Epithelial cell of proximal tubule (primary cell): ENCODE results near the gene ESR1. TPM values are rescaled to one million over a fixed set of nuclear protein-coding genes. Genes with fewer than 3 reads are reported as not detected.

ENCODE experiments used
- DNase-seq: peaks from one replicate; pipeline ENCODE4 v3.0.0-alpha.2; 2011; ENCODE audit warnings: low read depth
- H3K4me3 ChIP-seq: 2 replicates; pipeline ENCODE4 v1.5.1; 2011; ENCODE audit warnings: low read depth, mild to moderate bottlenecking, low read length
- total RNA-seq: library from RNA; depleted of rRNA; stranded (reverse); fragments of >200 nt; gene quantifications from 2 replicates; pipeline ENCODE4 v1.2.3, GENCODE V29; 2015
- TF ChIP-seq, protein P1 (sequence below): conservative IDR thresholded peaks from 2 replicates; pipeline ENCODE4 v1.5.1; 2012; ENCODE audit warnings: low read depth, mild to moderate bottlenecking, low read length

The ESR1 gene
- total RNA-seq, 1 donor from 2014 or later, result not detected

DNA sequence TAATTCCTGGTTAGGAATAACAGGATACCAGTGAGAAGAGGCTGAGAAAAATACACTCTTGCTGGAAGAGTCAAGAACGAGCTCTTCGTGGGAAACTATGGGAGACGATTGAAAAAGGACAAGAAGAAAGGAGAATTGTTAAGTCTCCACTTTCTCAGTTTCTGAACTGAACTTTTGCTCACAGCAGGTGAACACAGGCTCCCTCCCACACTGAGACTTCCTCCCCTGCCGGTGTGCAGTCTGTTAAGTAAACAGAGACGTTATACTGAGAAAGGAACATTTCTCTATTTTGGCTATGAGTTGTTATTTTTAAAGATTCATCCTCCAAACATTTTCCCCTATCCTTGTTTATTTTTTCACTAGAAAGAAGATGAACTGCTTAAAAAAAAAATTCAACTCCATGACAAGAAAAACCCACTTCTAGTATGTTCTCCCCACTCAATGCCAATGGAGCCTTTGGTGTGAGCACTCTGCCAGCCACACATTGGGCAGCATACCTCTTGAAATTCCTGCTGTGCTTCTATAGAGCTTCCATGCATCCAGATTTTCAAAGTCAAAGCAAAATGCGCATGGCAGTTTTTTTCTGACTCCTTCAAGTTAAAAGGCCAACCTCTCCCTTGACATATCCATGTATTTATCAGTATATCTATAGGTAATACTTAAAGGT, 250.5 kb downstream of the ESR1 start:
- TF ChIP-seq, protein P1, sequence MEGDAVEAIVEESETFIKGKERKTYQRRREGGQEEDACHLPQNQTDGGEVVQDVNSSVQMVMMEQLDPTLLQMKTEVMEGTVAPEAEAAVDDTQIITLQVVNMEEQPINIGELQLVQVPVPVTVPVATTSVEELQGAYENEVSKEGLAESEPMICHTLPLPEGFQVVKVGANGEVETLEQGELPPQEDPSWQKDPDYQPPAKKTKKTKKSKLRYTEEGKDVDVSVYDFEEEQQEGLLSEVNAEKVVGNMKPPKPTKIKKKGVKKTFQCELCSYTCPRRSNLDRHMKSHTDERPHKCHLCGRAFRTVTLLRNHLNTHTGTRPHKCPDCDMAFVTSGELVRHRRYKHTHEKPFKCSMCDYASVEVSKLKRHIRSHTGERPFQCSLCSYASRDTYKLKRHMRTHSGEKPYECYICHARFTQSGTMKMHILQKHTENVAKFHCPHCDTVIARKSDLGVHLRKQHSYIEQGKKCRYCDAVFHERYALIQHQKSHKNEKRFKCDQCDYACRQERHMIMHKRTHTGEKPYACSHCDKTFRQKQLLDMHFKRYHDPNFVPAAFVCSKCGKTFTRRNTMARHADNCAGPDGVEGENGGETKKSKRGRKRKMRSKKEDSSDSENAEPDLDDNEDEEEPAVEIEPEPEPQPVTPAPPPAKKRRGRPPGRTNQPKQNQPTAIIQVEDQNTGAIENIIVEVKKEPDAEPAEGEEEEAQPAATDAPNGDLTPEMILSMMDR, result no peak
- DNase-seq, result no peak

DNA sequence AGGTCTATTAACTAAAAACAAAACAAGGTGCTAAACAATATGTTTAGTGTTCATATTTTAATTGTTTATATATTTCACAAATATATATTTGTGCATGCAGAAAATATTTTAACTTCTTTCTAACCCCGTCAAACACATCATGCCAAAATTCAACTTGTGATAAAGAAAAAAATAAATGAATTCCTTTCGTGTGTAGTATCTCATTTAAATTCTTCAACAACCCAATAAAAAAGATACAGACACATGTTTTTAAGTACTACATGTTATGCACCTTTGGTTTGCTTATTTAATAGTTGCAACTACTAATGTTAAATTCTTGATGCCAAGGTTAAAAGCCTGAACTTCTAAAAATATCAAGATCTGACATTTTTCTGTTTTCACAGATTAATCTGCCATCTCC, 252.4 kb downstream of the ESR1 start:
- no peak for DNase-seq
- TF ChIP-seq, protein P1, result no peak
- no peak overlapping the region for H3K4me3 ChIP-seq

More for the DNA sequence above, 250.5 kb downstream of the ESR1 start:
- no peak overlapping the region for H3K4me3 ChIP-seq

DNA sequence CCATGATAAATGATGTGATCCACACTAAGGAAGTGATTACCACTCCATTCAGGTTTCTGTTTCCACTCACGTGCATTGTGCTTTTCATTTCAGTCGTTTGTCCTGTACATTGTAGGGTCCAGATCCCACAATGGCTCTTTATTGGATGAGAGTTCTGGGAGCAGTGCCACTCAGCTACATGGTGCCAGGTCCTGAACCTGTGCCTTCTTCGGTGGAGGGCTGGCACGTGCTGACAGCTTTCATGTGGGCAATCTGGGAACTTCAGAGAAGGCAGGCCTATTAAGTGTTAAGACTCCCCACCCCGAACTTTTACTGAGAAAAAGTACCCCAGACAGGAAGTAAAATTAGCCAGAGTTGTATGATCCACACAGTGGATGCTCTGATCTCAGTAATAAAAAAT, 255.0 kb downstream of the ESR1 start:
- no peak for DNase-seq
- H3K4me3 ChIP-seq, result no peak overlapping the region
- TF ChIP-seq, protein P1, result no peak

DNA sequence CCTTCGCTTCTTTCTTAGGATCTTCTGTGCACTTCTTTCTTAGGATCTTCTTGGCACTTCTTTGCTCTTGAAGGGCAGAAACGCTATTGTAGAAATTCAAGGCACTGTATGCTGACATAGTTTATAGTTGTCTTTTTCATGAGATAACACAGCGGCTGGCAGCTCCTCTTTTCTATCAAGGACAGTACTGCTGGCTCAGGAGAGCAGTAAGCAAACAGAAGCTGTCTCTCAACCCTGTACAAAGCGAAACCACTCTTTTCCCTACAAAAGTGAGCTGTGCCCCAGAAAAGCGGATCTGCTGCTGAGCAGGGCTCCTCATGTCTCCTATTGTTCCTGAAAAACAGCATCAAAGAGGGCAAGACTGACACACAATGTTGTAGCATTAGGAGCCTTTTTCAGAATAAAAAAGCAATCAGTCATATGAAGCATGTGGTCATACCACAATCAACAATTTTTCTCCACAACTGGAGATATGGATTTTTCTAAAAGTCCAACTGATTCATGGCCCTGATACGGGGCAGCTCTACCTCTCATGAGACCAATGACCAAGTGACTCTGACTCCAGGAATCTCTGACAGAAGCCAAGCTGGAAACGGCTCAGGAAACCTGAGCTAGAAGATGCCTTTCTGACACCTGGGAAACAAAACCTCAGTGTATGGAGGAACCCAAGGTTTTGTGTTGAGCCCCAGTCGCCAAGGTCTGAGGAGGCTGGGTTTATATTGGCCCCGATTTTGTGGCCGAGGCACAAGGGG, 255.9 kb downstream of the ESR1 start:
- H3K4me3 ChIP-seq, result no peak overlapping the region
- DNase-seq, result no peak
- TF ChIP-seq, protein P1, result no peak

DNA sequence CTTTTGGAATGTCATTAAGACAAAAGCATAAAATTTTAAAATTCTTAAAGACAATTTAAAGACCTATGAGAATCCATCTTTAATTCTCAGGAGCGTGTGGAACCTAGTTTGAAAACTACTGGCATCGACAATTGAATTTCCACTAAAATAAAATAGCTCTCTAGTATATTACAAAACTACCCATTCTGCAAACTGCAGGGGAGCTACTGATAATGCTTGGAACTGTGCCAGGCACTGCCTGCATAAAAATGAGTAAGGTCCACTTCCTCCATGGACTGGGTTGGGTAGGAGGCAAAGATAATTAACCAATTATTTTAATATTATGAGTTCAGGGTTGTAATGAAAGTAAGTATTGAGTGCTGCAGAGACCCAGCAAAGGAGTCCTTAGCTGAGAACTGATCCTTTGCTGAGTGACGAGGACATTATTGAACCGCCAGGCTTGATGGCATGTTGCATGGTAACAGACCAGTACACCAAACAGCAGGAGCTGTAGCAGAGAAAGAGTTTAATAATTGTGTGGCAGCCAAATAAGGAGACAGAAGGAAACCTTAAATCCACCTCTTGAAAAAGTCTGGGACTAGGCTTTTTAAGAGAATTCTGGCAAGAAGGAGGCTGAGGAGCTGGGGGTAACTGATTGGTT, 261.3 kb downstream of the ESR1 start:
- H3K4me3 ChIP-seq, result no peak overlapping the region
- TF ChIP-seq, protein P1, result no peak
- no peak for DNase-seq

DNA sequence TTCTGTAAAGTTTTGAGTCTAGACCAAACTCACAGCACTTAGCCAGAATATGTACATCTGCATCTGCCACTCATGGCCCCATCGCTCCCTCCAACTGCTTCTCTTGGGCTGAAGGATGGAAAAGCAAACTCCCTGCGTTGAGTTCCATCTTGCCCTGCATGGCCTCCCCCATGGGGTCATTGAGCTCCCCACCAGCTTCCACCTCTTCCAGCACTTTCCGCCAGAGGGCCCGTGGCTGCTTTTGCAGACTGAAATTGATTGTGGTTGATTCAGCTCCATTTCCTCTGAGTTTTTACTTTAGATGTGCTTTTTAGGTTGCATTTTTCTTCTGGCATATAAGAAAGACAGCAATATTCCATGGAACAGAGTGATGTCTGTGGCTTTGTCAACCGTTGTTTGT, 263.1 kb downstream of the ESR1 start:
- TF ChIP-seq, protein P1, result no peak
- no peak overlapping the region for H3K4me3 ChIP-seq
- no peak for DNase-seq

DNA sequence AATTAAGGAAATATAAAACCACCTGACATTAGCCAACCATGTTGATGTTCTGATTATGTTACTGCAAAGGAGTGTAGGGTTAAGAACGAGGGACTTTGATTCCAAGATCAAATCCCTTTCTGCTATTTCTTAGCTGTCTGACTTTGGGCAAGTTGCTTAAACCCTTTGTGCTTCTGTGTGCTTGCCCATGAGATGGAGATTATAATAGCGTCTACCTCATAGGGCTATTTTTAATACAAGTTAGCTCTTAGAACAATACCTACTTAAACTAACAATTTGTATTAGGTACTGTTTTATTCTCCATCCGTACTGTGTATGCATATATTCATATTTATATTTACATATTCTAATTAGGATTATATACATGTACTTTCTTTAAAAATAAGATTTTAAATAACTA, 263.8 kb downstream of the ESR1 start:
- H3K4me3 ChIP-seq, result no peak overlapping the region
- DNase-seq, result no peak
- TF ChIP-seq, protein P1, result no peak
